ENCODE measurements around the gene CPSF3. TPM values are rescaled to one million over a fixed set of nuclear protein-coding genes. Genes with fewer than 3 reads are reported as not detected.

Gene CPSF3
- total RNA-seq, 1 experiment from 2014 or later: 61.5 TPM

- no peak for DNase-seq
- no peaks in the 10 kb centered on the region for H3K9me3 ChIP-seq (ENCODE audit: insufficient read depth, low read depth)
- ChIA-PET POLR2A (ENCODE audit: unreplicated experiment) (no interaction called here), CTCF (no interaction called here)
- BruUV-seq (replicated peaks): no TSS peak
- H3K9me2 ChIP-seq (ENCODE audit: insufficient read depth): no peaks in the 10 kb centered on the region
- H2AFZ ChIP-seq: no peak overlapping the region
- TF ChIP-seq CTCF (conservative IDR thresholded peaks at IDR 0.05): no peak
- TF ChIP-seq EZH2 (IDR thresholded peaks at IDR 0.05; ENCODE audit: low read depth): no peak
- peaks cover 35% of the 10 kb centered on the region for H3K36me3 ChIP-seq (ENCODE audit: low read depth)
- no peak overlapping the region for H3K4me2 ChIP-seq
- no peak overlapping the region for H3K27ac ChIP-seq
- H3K4me3 ChIP-seq: no peak overlapping the region
- no peaks in the 10 kb centered on the region for H3K4me1 ChIP-seq (replicated peaks; ENCODE audit: insufficient read depth)
- no peaks in the 10 kb centered on the region; the same call in none of the 2 replicates for H4K20me1 ChIP-seq (ENCODE audit: insufficient read depth)
- H3K27me3 ChIP-seq (ENCODE audit: insufficient read depth, low read depth): no peaks in the 10 kb centered on the region
- H3K79me2 ChIP-seq (ENCODE audit: low read depth): no peaks in the 10 kb centered on the region
- peaks cover 29% of the 10 kb centered on the region for H3F3A ChIP-seq (ENCODE audit: insufficient read depth, low read depth)
- intact Hi-C loops (cut with micrococcal nuclease; ENCODE audit: unreplicated experiment): no loop called here
Measured at GRCh38 chr2:9460441-9461017, 37.1 kb downstream of the CPSF3 start.

- Histone ChIP-seq H3K9me3 (ENCODE audit: insufficient read depth, low read depth) (no peaks in the 10 kb centered on the region), H3F3A (ENCODE audit: insufficient read depth, low read depth) (peaks cover 27% of the 10 kb centered on the region), H3K36me3 (ENCODE audit: low read depth) (peaks cover 38% of the 10 kb centered on the region), H3K27me3 (ENCODE audit: insufficient read depth, low read depth) (no peaks in the 10 kb centered on the region), H3K4me2 (no peak overlapping the region), H3K4me1 (replicated peaks; ENCODE audit: insufficient read depth) (no peaks in the 10 kb centered on the region), H3K79me2 (ENCODE audit: low read depth) (no peaks in the 10 kb centered on the region), H2AFZ (no peak overlapping the region), H3K9me2 (ENCODE audit: insufficient read depth) (no peaks in the 10 kb centered on the region), H3K27ac (no peak overlapping the region), H3K4me3 (no peak overlapping the region), H4K20me1 (ENCODE audit: insufficient read depth) (no peaks in the 10 kb centered on the region; the same call in none of the 2 replicates)
- ChIA-PET CTCF (no interaction called here), POLR2A (ENCODE audit: unreplicated experiment) (no interaction called here)
- intact Hi-C loops (cut with micrococcal nuclease; ENCODE audit: unreplicated experiment): no loop called here
- DNase-seq: no peak
- BruUV-seq (replicated peaks): no TSS peak
- TF ChIP-seq EZH2 (IDR thresholded peaks at IDR 0.05; ENCODE audit: low read depth) (no peak), CTCF (conservative IDR thresholded peaks at IDR 0.05) (no peak)
Measured at GRCh38 chr2:9461079-9461478, 37.6 kb downstream of the CPSF3 start.

GRCh38 chr2:9462313-9462712 lies 38.9 kb downstream of the CPSF3 start:
- Histone ChIP-seq H3K4me3 (no peak overlapping the region), H3K27ac (no peak overlapping the region), H3K4me1 (replicated peaks; ENCODE audit: insufficient read depth) (no peaks in the 10 kb centered on the region), H3K36me3 (ENCODE audit: low read depth) (peaks cover 31% of the 10 kb centered on the region), H3K79me2 (ENCODE audit: low read depth) (no peaks in the 10 kb centered on the region), H2AFZ (no peak overlapping the region), H3F3A (ENCODE audit: insufficient read depth, low read depth) (peaks cover 24% of the 10 kb centered on the region), H4K20me1 (ENCODE audit: insufficient read depth) (no peaks in the 10 kb centered on the region; the same call in none of the 2 replicates), H3K4me2 (no peak overlapping the region), H3K9me3 (ENCODE audit: insufficient read depth, low read depth) (no peaks in the 10 kb centered on the region), H3K27me3 (ENCODE audit: insufficient read depth, low read depth) (no peaks in the 10 kb centered on the region), H3K9me2 (ENCODE audit: insufficient read depth) (no peaks in the 10 kb centered on the region)
- intact Hi-C loops (cut with micrococcal nuclease; ENCODE audit: unreplicated experiment): no loop called here
- BruUV-seq (replicated peaks): no TSS peak
- ChIA-PET POLR2A (ENCODE audit: unreplicated experiment) (no interaction called here), CTCF (interaction anchor here (0.7 kb wide), 1 partner anchor 965 kb away, joined by 19 read pairs; no protein-coding TSS in a partner anchor)
- no peak for DNase-seq
- no peak for TF ChIP-seq EZH2 (IDR thresholded peaks at IDR 0.05; ENCODE audit: low read depth)
- TF ChIP-seq CTCF (conservative IDR thresholded peaks at IDR 0.05): no peak
